HCT116 (cell line): Measurements from ENCODE around the gene DDX10. TPM values are rescaled to one million over a fixed set of nuclear protein-coding genes. Genes with fewer than 3 reads are reported as not detected.

ENCODE experiments used
- ATAC-seq: fragments of 200-7000 bp; cut with Tn5 transposase; 2 replicates; pipeline ENCODE4 v1.9.1; 2020; ENCODE audit warnings: mild to moderate bottlenecking, moderate library complexity
- BruUV-seq: library from RNA; stranded (reverse); fragments of 400-500 nt; replicated peaks from 2 replicates; lab custom pipeline; 2021; lab: Mats Ljungman, UMichigan
- CTCF ChIA-PET: fragments of 300-600 bp; sonication (Branson Sonifier 250); formaldehyde crosslinking; loops from one replicate; lab custom pipeline; 2021; ENCODE audit warnings: antibody characterized with exemption; lab: Charles Lee
- POLR2A ChIA-PET: fragments of 300-600, 350-600 bp; sonication (Branson Sonifier 250); formaldehyde crosslinking; loops from one replicate; lab custom pipeline; 2021; ENCODE audit warnings: antibody characterized with exemption; lab: Charles Lee
- RAD21 ChIA-PET, 2 experiments: fragments of 300-600 bp; sonication (Branson Sonifier 250); formaldehyde crosslinking; loops; one replicate each; lab custom pipeline; 2023; ENCODE audit warnings: low total read pairs in 2 of 2; ENCODE audit not compliant: uncharacterized antibody in 2 of 2, unreplicated experiment in 2 of 2, low non-redundant PET in 1 of 2; lab: Charles Lee
- DNase-seq: peaks from one replicate; pipeline ENCODE4 v3.0.0-alpha.2; 2010; ENCODE audit warnings: low read depth, low spot score
- H2AFZ ChIP-seq: fragments of 200-600 bp; shearing (Covaris generic), sonication (generic); 2 replicates; pipeline ENCODE4 v1.6.1; 2017; ENCODE audit warnings: low read depth, mixed run types, mixed read lengths, antibody characterized with exemption, low read length; ENCODE audit not compliant: poor library complexity, severe bottlenecking
- H3K27ac ChIP-seq: 2 replicates; pipeline ENCODE4 v1.5.1; 2012; ENCODE audit warnings: low read depth, low read length
- H3K27me3 ChIP-seq: fragments of 200-600 bp; sonication (generic); 2 replicates; pipeline ENCODE4 v1.6.1; 2016; ENCODE audit warnings: mixed run types, low read length, mixed read lengths; ENCODE audit not compliant: insufficient read depth
- H3K36me3 ChIP-seq, 2 experiments: fragments of 200-500 bp in 1 of 2; fragments of 200-600 bp in 1 of 2; sonication (Bioruptor generic) in 1 of 2; sonication (generic) in 1 of 2; 2 replicates each; pipeline versions ENCODE4 v1.5.1 to v1.6.1; 2014 to 2016; ENCODE audit warnings: low read length in 2 of 2, inconsistent platforms in 1 of 2, mixed read lengths in 1 of 2, mixed run types in 1 of 2; ENCODE audit not compliant: insufficient read depth in 2 of 2, control insufficient read depth in 1 of 2
- H3K4me1 ChIP-seq, 2 experiments: fragments of 200-600 bp in 1 of 2; sonication (generic) in 1 of 2; 2 replicates each; pipeline versions ENCODE4 v1.5.1 to v1.6.1; 2012 to 2017; ENCODE audit warnings: low read length in 2 of 2, inconsistent platforms in 1 of 2, mild to moderate bottlenecking in 1 of 2, mixed read lengths in 1 of 2, mixed run types in 1 of 2, moderate library complexity in 1 of 2; ENCODE audit not compliant: insufficient read depth in 2 of 2, control insufficient read depth in 1 of 2
- H3K4me2 ChIP-seq: fragments of 200-600 bp; sonication (generic); 2 replicates; pipeline ENCODE4 v1.6.1; 2017; ENCODE audit warnings: mixed run types, low read length, mixed read lengths
- H3K4me3 ChIP-seq, 2 experiments: fragments of 200-600 bp in 1 of 2; sonication (generic) in 1 of 2; replicated peaks in 1 of 2; 2 replicates each; pipeline ENCODE4 v1.5.1; 2011 to 2016; ENCODE audit warnings: low read length in 2 of 2, control low read depth in 1 of 2, low read depth in 1 of 2, mild to moderate bottlenecking in 1 of 2, mixed read lengths in 1 of 2, mixed run types in 1 of 2
- H3K79me2 ChIP-seq: fragments of 200-600 bp; sonication (generic); 2 replicates; pipeline ENCODE4 v1.6.1; 2017; ENCODE audit warnings: mild to moderate bottlenecking, mixed run types, low read length, moderate library complexity, mixed read lengths; ENCODE audit not compliant: insufficient read depth
- H3K9ac ChIP-seq: fragments of 200-600 bp; sonication (generic); 2 replicates; pipeline ENCODE4 v1.6.1; 2016; ENCODE audit warnings: low read length, mixed read lengths
- H3K9me2 ChIP-seq: fragments of 200-600 bp; sonication (generic), shearing (Covaris generic); 2 replicates; pipeline ENCODE4 v1.6.1; 2017; ENCODE audit warnings: mixed run types, mild to moderate bottlenecking, moderate library complexity; ENCODE audit not compliant: insufficient read depth
- H3K9me3 ChIP-seq, 2 experiments: fragments of 200-500 bp in 1 of 2; fragments of 200-600 bp in 1 of 2; sonication (Bioruptor generic) in 1 of 2; sonication (generic) in 1 of 2; 2 replicates each; pipeline ENCODE4 v1.6.1; 2014 to 2017; ENCODE audit warnings: low read length in 2 of 2, mixed read lengths in 2 of 2, inconsistent platforms in 1 of 2, low read depth in 1 of 2, mild to moderate bottlenecking in 1 of 2, mixed run types in 1 of 2, moderate library complexity in 1 of 2; ENCODE audit not compliant: control insufficient read depth in 1 of 2, insufficient read depth in 1 of 2
- H4K20me1 ChIP-seq: fragments of 200-600 bp; sonication (generic), shearing (Covaris generic); 2 replicates; pipeline ENCODE4 v1.6.1; 2017; ENCODE audit warnings: mixed run types, mild to moderate bottlenecking, moderate library complexity; ENCODE audit not compliant: insufficient read depth
- CBX3 ChIP-seq: IDR thresholded peaks from 2 replicates; pipeline ENCODE4 v1.6.1; 2012; ENCODE audit warnings: low read depth
- CEBPB ChIP-seq: IDR thresholded peaks from 2 replicates; pipeline ENCODE4 v1.6.1; 2012; ENCODE audit warnings: low read depth
- EGR1 ChIP-seq: IDR thresholded peaks from 2 replicates; pipeline ENCODE4 v1.6.1; 2012; ENCODE audit warnings: low read depth
- EZH2 ChIP-seq: fragments of 200-600 bp; sonication (generic); IDR thresholded peaks from 2 replicates; pipeline ENCODE4 v1.6.1; 2017; ENCODE audit warnings: antibody characterized with exemption, mixed run types
- FOSL1 ChIP-seq: IDR thresholded peaks from 2 replicates; pipeline ENCODE4 v1.6.1; 2012; ENCODE audit warnings: low read depth
- POLR2AphosphoS5 ChIP-seq: IDR thresholded peaks from 2 replicates; pipeline ENCODE4 v1.6.1; 2011; ENCODE audit warnings: mild to moderate bottlenecking, low read depth, low read length, moderate library complexity
- RAD21 ChIP-seq: IDR thresholded peaks from 2 replicates; pipeline ENCODE4 v1.6.1; 2012; ENCODE audit warnings: low read depth, mild to moderate bottlenecking
- SIN3A ChIP-seq: IDR thresholded peaks from 2 replicates; pipeline ENCODE4 v1.6.1; 2012; ENCODE audit warnings: low read depth
- SRF ChIP-seq: IDR thresholded peaks from 2 replicates; pipeline ENCODE4 v1.6.1; 2012; ENCODE audit warnings: low read depth
- TCF7L2 ChIP-seq: IDR thresholded peaks from 2 replicates; pipeline ENCODE4 v1.7.0; 2011; ENCODE audit warnings: borderline replicate concordance, inconsistent platforms; ENCODE audit not compliant: insufficient read depth, insufficient read length; ENCODE audit errors: extremely low read depth
- ZNF274 ChIP-seq: fragments of 200-500 bp; sonication (Bioruptor generic); IDR thresholded peaks from 2 replicates; pipeline ENCODE4 v1.6.1; 2014; ENCODE audit warnings: mild to moderate bottlenecking, low read depth, low read length, inconsistent platforms
- intact Hi-C: fragments of 100-400 bp; cut with micrococcal nuclease; formaldehyde crosslinking; loops from 2 replicates; pipeline ENCODE4 v1.10.0; 2022
- total RNA-seq: library from RNA; stranded (reverse); gene quantifications from one replicate; pipeline ENCODE4 v1.2.1, GENCODE V29; 2021; ENCODE audit not compliant: unreplicated experiment
- TF ChIP-seq, protein P1 (sequence below): IDR thresholded peaks from 2 replicates; pipeline ENCODE4 v1.6.1; 2012; ENCODE audit warnings: low read depth
- TF ChIP-seq, protein P2 (sequence below): IDR thresholded peaks from 2 replicates; pipeline ENCODE4 v1.6.1; 2012
- TF ChIP-seq, protein P3 (sequence below): IDR thresholded peaks from 2 replicates; pipeline ENCODE4 v1.6.1; 2012
- TF ChIP-seq, protein P4 (sequence below): IDR thresholded peaks from 2 replicates; pipeline ENCODE4 v1.6.1; 2011; ENCODE audit warnings: mild to moderate bottlenecking, low read length, moderate library complexity; ENCODE audit not compliant: insufficient replicate concordance; ENCODE audit errors: extremely low read depth

DDX10 gene
- total RNA-seq, 1 experiment from 2014 or later: 66.5 TPM

DNA sequence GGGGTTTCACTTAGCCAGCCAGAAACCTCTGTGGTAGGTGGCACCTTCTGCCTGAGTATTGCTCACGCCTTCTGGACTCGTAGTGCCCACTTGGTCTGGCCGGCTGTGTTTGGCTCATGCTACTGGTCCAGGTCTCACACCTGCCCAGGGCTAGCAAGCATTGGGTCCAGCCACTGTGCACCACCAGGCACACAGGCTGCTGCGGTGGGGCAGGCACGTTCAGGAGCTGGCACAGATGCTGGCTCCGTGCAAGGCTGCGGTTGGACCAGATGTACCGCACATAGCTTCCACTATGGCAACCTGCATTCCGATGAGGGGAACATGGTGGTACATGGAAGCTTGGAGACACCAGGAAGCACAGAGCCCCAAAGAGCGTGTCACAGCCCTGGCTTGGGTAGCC, 36.5 kb upstream of the DDX10 start:
- DNase-seq: no peak
- ChIA-PET POLR2A (no interaction called here), CTCF (no interaction called here), RAD21 (interaction anchor here in 1 of 2 experiments (0.6 kb wide), 1 partner anchor 8 kb away, joined by 6 read pairs; no protein-coding TSS in a partner anchor)
- H3K36me3 ChIP-seq: no peaks in the 10 kb centered on the region
- no peaks in the 10 kb centered on the region for H3K9me2 ChIP-seq
- no peak overlapping the region for H3K4me3 ChIP-seq
- no peaks in the 10 kb centered on the region for H3K79me2 ChIP-seq
- H4K20me1 ChIP-seq: no peaks in the 10 kb centered on the region
- H3K9ac ChIP-seq: no peak overlapping the region
- BruUV-seq: no TSS peak
- H3K4me2 ChIP-seq: no peak overlapping the region
- TF ChIP-seq ZNF274: no peak
- no peak for TF ChIP-seq EGR1
- H3K4me1 ChIP-seq: no peaks in the 10 kb centered on the region
- intact Hi-C loops: no loop called here
- no peak overlapping the region for H2AFZ ChIP-seq
- no peaks in the 10 kb centered on the region for H3K27me3 ChIP-seq
- ATAC-seq: no peak
- H3K9me3 ChIP-seq: peaks cover 3 to 18% of the 10 kb centered on the region in 2 experiments; a peak in 2 of 4 replicates
- H3K27ac ChIP-seq: no peak overlapping the region

DNA sequence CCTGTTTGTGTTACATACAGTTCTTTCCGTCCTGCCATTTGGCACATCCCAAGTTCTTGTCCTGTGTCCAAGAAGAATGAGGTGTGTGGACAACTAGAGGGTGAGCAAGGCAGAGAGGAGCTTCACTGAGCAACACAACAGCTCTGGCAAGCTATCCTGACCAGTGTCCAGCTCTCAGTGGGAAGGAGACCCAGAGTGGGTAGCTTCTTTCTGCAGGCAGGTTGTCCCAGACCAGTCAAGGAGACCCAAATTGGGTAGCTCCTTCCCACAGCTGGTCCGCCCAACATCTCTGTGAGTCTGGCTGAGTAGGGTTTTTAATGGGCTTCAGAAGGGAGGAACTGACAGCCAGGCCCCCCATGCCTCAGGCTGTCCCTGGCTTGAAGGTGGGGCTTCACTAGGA, 36.1 kb upstream of the DDX10 start:
- BruUV-seq: no TSS peak
- no peaks in the 10 kb centered on the region for H3K79me2 ChIP-seq

More for the DNA sequence above, 36.1 kb upstream of the DDX10 start:
- no peak for TF ChIP-seq SIN3A
- TF ChIP-seq, protein P1, sequence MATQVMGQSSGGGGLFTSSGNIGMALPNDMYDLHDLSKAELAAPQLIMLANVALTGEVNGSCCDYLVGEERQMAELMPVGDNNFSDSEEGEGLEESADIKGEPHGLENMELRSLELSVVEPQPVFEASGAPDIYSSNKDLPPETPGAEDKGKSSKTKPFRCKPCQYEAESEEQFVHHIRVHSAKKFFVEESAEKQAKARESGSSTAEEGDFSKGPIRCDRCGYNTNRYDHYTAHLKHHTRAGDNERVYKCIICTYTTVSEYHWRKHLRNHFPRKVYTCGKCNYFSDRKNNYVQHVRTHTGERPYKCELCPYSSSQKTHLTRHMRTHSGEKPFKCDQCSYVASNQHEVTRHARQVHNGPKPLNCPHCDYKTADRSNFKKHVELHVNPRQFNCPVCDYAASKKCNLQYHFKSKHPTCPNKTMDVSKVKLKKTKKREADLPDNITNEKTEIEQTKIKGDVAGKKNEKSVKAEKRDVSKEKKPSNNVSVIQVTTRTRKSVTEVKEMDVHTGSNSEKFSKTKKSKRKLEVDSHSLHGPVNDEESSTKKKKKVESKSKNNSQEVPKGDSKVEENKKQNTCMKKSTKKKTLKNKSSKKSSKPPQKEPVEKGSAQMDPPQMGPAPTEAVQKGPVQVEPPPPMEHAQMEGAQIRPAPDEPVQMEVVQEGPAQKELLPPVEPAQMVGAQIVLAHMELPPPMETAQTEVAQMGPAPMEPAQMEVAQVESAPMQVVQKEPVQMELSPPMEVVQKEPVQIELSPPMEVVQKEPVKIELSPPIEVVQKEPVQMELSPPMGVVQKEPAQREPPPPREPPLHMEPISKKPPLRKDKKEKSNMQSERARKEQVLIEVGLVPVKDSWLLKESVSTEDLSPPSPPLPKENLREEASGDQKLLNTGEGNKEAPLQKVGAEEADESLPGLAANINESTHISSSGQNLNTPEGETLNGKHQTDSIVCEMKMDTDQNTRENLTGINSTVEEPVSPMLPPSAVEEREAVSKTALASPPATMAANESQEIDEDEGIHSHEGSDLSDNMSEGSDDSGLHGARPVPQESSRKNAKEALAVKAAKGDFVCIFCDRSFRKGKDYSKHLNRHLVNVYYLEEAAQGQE: no peak
- TF ChIP-seq EZH2: no peak
- no peak for TF ChIP-seq POLR2AphosphoS5
- TF ChIP-seq EGR1: no peak
- no peak for TF ChIP-seq CEBPB
- TF ChIP-seq, protein P2, sequence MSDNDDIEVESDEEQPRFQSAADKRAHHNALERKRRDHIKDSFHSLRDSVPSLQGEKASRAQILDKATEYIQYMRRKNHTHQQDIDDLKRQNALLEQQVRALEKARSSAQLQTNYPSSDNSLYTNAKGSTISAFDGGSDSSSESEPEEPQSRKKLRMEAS: no peak
- no peak for TF ChIP-seq RAD21
- TF ChIP-seq TCF7L2: no peak
- TF ChIP-seq, protein P3, sequence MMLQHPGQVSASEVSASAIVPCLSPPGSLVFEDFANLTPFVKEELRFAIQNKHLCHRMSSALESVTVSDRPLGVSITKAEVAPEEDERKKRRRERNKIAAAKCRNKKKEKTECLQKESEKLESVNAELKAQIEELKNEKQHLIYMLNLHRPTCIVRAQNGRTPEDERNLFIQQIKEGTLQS: no peak
- TF ChIP-seq ZNF274: no peak
- TF ChIP-seq, protein P4, sequence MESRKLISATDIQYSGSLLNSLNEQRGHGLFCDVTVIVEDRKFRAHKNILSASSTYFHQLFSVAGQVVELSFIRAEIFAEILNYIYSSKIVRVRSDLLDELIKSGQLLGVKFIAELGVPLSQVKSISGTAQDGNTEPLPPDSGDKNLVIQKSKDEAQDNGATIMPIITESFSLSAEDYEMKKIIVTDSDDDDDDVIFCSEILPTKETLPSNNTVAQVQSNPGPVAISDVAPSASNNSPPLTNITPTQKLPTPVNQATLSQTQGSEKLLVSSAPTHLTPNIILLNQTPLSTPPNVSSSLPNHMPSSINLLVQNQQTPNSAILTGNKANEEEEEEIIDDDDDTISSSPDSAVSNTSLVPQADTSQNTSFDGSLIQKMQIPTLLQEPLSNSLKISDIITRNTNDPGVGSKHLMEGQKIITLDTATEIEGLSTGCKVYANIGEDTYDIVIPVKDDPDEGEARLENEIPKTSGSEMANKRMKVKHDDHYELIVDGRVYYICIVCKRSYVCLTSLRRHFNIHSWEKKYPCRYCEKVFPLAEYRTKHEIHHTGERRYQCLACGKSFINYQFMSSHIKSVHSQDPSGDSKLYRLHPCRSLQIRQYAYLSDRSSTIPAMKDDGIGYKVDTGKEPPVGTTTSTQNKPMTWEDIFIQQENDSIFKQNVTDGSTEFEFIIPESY: no peak
- TF ChIP-seq FOSL1: no peak
- no peak for TF ChIP-seq CBX3
- TF ChIP-seq SRF: no peak
- ChIA-PET CTCF (no interaction called here), POLR2A (no interaction called here), RAD21 (interaction anchor here in 1 of 2 experiments (0.6 kb wide), 1 partner anchor 8 kb away, joined by 6 read pairs; no protein-coding TSS in a partner anchor)
- Histone ChIP-seq H3K27ac (no peak overlapping the region), H3K4me2 (no peak overlapping the region), H2AFZ (no peak overlapping the region), H3K27me3 (no peaks in the 10 kb centered on the region), H3K36me3 (no peaks in the 10 kb centered on the region), H3K9me3 (peaks cover 3 to 18% of the 10 kb centered on the region in 2 experiments; a peak in 2 of 4 replicates), H3K4me1 (no peaks in the 10 kb centered on the region), H3K9ac (no peak overlapping the region), H3K9me2 (no peaks in the 10 kb centered on the region), H3K4me3 (no peak overlapping the region), H4K20me1 (no peaks in the 10 kb centered on the region)
- intact Hi-C loops: no loop called here
- DNase-seq (no peak), ATAC-seq (no peak)
